SK-N-SH (cell line): Measurements from ENCODE around the gene WWTR1. TPM values are rescaled to one million over a fixed set of nuclear protein-coding genes. Genes with fewer than 3 reads are reported as not detected.

ENCODE experiments used
- CTCF ChIA-PET: fragments of 300-600, 350-600 bp; formaldehyde crosslinking; extraction: SDS; loops from one replicate; lab custom pipeline; 2021; lab: Yijun Ruan, JAX
- POLR2A ChIA-PET: fragments of 350-600 bp; sonication (Branson Sonifier 250); formaldehyde crosslinking; extraction: SDS; loops from one replicate; lab custom pipeline; 2020; ENCODE audit warnings: antibody characterized with exemption, inconsistent platforms; lab: Yijun Ruan, JAX
- DNase-seq: peaks from one replicate; pipeline ENCODE4 v3.0.0; 2012
- H2AFZ ChIP-seq: fragments of 200-600 bp; sonication (generic); 2 replicates; pipeline ENCODE4 v1.8.1; 2016; ENCODE audit warnings: antibody characterized with exemption, mild to moderate bottlenecking, low read depth
- H3F3A ChIP-seq: fragments of 200-600 bp; sonication (generic); replicated peaks from 2 replicates; pipeline ENCODE3; 2016; ENCODE audit warnings: antibody characterized with exemption, mild to moderate bottlenecking; ENCODE audit not compliant: insufficient read depth
- H3K27ac ChIP-seq, 2 experiments: fragments of 200-500 bp in 1 of 2; fragments of 200-600 bp in 1 of 2; sonication (Bioruptor generic) in 1 of 2; sonication (generic), shearing (Covaris generic) in 1 of 2; 2 replicates each; pipeline versions ENCODE4 v1.5.1 to v1.6.1; 2014 to 2016; ENCODE audit warnings: low read depth in 2 of 2, inconsistent platforms in 1 of 2, low read length in 1 of 2, mild to moderate bottlenecking in 1 of 2, mixed read lengths in 1 of 2
- H3K27me3 ChIP-seq: fragments of 200-600 bp; sonication (generic), shearing (Covaris generic); 2 replicates; pipeline ENCODE4 v1.6.1; 2016; ENCODE audit warnings: mixed run types; ENCODE audit not compliant: insufficient read depth
- H3K36me3 ChIP-seq, 2 experiments: fragments of 200-500 bp in 1 of 2; fragments of 200-600 bp in 1 of 2; sonication (Bioruptor generic) in 1 of 2; sonication (generic) in 1 of 2; replicated peaks in 1 of 2; 2 replicates each; pipeline versions ENCODE3 to v1.5.1; 2014 to 2016; ENCODE audit warnings: low read length in 1 of 2, mild to moderate bottlenecking in 1 of 2; ENCODE audit not compliant: insufficient read depth in 2 of 2, control insufficient read depth in 1 of 2
- H3K4me1 ChIP-seq, 2 experiments: fragments of 200-500 bp in 1 of 2; fragments of 200-600 bp in 1 of 2; sonication (Bioruptor generic) in 1 of 2; sonication (generic), shearing (Covaris generic) in 1 of 2; 2 replicates each; pipeline versions ENCODE4 v1.5.1 to v1.6.1; 2014 to 2016; ENCODE audit warnings: low read depth in 1 of 2, low read length in 1 of 2, mixed run types in 1 of 2; ENCODE audit not compliant: insufficient read depth in 2 of 2, control insufficient read depth in 1 of 2
- H3K4me2 ChIP-seq: fragments of 200-600 bp; sonication (generic), shearing (Covaris generic); 2 replicates; pipeline ENCODE4 v1.6.1; 2017; ENCODE audit warnings: mixed run types
- H3K4me3 ChIP-seq, 2 experiments: fragments of 200-500 bp in 1 of 2; fragments of 200-600 bp in 1 of 2; sonication (Bioruptor generic) in 1 of 2; sonication (generic), shearing (Covaris generic) in 1 of 2; 2 replicates each; pipeline versions ENCODE4 v1.5.1 to v1.8.1; 2014 to 2016; ENCODE audit warnings: low read depth in 2 of 2, inconsistent platforms in 1 of 2, low read length in 1 of 2, mild to moderate bottlenecking in 1 of 2, mixed read lengths in 1 of 2, moderate library complexity in 1 of 2
- H3K79me2 ChIP-seq: fragments of 200-600 bp; sonication (generic); 2 replicates; pipeline ENCODE4 v1.8.1; 2017; ENCODE audit warnings: mild to moderate bottlenecking; ENCODE audit not compliant: insufficient read depth
- H3K9ac ChIP-seq: fragments of 200-600 bp; sonication (generic); 2 replicates; pipeline ENCODE4 v1.6.1; 2017; ENCODE audit warnings: mixed run types
- H3K9me2 ChIP-seq: fragments of 200-600 bp; sonication (generic); 2 replicates; pipeline ENCODE4 v1.6.1; 2017; ENCODE audit warnings: mixed run types
- H3K9me3 ChIP-seq: fragments of 200-600 bp; sonication (generic); 2 replicates; pipeline ENCODE4 v1.6.1; 2017; ENCODE audit warnings: mixed run types, mild to moderate bottlenecking, moderate library complexity
- H4K20me1 ChIP-seq: fragments of 200-600 bp; sonication (generic); 2 replicates; pipeline ENCODE4 v1.6.1; 2017; ENCODE audit warnings: mild to moderate bottlenecking, mixed run types; ENCODE audit not compliant: insufficient read depth
- CTCF ChIP-seq: fragments of 200-600 bp; sonication (generic); IDR thresholded peaks from 2 replicates; pipeline ENCODE4 v1.6.1; 2017; ENCODE audit warnings: antibody characterized with exemption, mild to moderate bottlenecking, moderate library complexity
- FOXJ3 ChIP-seq: sonication (generic); formaldehyde crosslinking; IDR thresholded peaks from 2 replicates; pipeline ENCODE4 v1.5.1; 2020; ENCODE audit warnings: mild to moderate bottlenecking, missing genetic modification reagents
- JUND ChIP-seq: IDR thresholded peaks from 2 replicates; pipeline ENCODE4 v1.4.0; 2012
- MAX ChIP-seq: IDR thresholded peaks from 2 replicates; pipeline ENCODE4 v1.4.0; 2012; ENCODE audit warnings: low read depth
- NFIC ChIP-seq: IDR thresholded peaks from 2 replicates; pipeline ENCODE4 v1.4.0; 2012; ENCODE audit warnings: borderline replicate concordance
- NRF1 ChIP-seq: IDR thresholded peaks from 2 replicates; pipeline ENCODE4 v1.6.1; 2012; ENCODE audit warnings: low read depth, mild to moderate bottlenecking, low read length
- POLR2AphosphoS5 ChIP-seq: IDR thresholded peaks from 2 replicates; pipeline ENCODE4 v1.6.1; 2012; ENCODE audit warnings: low read depth, low read length
- RAD21 ChIP-seq: IDR thresholded peaks from 2 replicates; pipeline ENCODE4 v1.6.1; 2012; ENCODE audit warnings: mild to moderate bottlenecking, low read length
- REST ChIP-seq: IDR thresholded peaks from 2 replicates; pipeline ENCODE4 v1.6.1; 2012; ENCODE audit warnings: mild to moderate bottlenecking, low read depth, low read length, moderate library complexity
- SIN3A ChIP-seq: IDR thresholded peaks from 2 replicates; pipeline ENCODE4 v1.6.1; 2012; ENCODE audit warnings: low read depth, mild to moderate bottlenecking, low read length, moderate library complexity, borderline replicate concordance
- TAF1 ChIP-seq: IDR thresholded peaks from 2 replicates; pipeline ENCODE4 v1.6.1; 2012; ENCODE audit warnings: low read depth, mild to moderate bottlenecking, low read length, moderate library complexity, borderline replicate concordance
- TCF12 ChIP-seq: IDR thresholded peaks from 2 replicates; pipeline ENCODE4 v1.4.0; 2012
- YY1 ChIP-seq: IDR thresholded peaks from 2 replicates; pipeline ENCODE4 v1.4.0; 2012; ENCODE audit warnings: low read depth, mild to moderate bottlenecking
- WGBS: methylation state at CpG from one replicate; pipeline ENCODE4 v1.1.6; 2017; ENCODE audit warnings: low lambda C conversion rate; 5-methylcytosine and 5-hydroxymethylcytosine counted together
- polyA plus RNA-seq, 3 experiments: library from polyadenylated mRNA; depleted of rRNA; stranded (reverse); fragments of >200 nt; gene quantifications; 2 replicates each; pipeline ENCODE4 v1.2.3, GENCODE V29; 2012

WWTR1 gene
- polyA plus RNA-seq, 1 of the 3 experiments (the other 2 are of a cell fraction): 60.6 TPM

GRCh38 chr3:149547413-149547812, 110.4 kb downstream of the WWTR1 start:
- peak overlapping the region; percentile 64 for H3K4me2 ChIP-seq
- H2AFZ ChIP-seq: no peak overlapping the region
- no peaks in the 10 kb centered on the region for H4K20me1 ChIP-seq
- no peak for DNase-seq
- peaks cover 0 to 9% of the 10 kb centered on the region in 2 experiments for H3K36me3 ChIP-seq
- peaks cover 19 to 27% of the 10 kb centered on the region in 2 experiments; a peak in 3 of 4 replicates for H3K4me1 ChIP-seq
- peaks cover 56% of the 10 kb centered on the region for H3K79me2 ChIP-seq
- no peaks in the 10 kb centered on the region for H3K9me2 ChIP-seq
- peak overlapping the region; percentile 47; the same call in 1 of the 2 replicates for H3K9ac ChIP-seq
- 92% methylated on average over 9 of the region's 9 CpGs for WGBS
- no peaks in the 10 kb centered on the region for H3K9me3 ChIP-seq
- CTCF ChIA-PET: interaction anchor here (0.7 to 0.9 kb wide), 2 partner anchors 21 to 40 kb away, joined by 3 read pairs; no protein-coding TSS in a partner anchor
- H3K4me3 ChIP-seq: no peak overlapping the region
- peak overlapping the region; percentile 78 to 87 for H3K27ac ChIP-seq
- no peak for TF ChIP-seq NRF1
- no peak for TF ChIP-seq MAX
- no peak for TF ChIP-seq TCF12
- TF ChIP-seq JUND: no peak
- TF ChIP-seq CTCF: no peak
- no peak for TF ChIP-seq TAF1
- TF ChIP-seq REST: no peak
- no peak for TF ChIP-seq RAD21
- no peak for TF ChIP-seq POLR2AphosphoS5
- TF ChIP-seq SIN3A: no peak
- TF ChIP-seq YY1: no peak
- TF ChIP-seq NFIC: no peak
- TF ChIP-seq, all 33 proteins: peak for 0
- H3F3A ChIP-seq: peaks cover 16% of the 10 kb centered on the region
- POLR2A ChIA-PET: no interaction called here
- no peaks in the 10 kb centered on the region for H3K27me3 ChIP-seq

DNA sequence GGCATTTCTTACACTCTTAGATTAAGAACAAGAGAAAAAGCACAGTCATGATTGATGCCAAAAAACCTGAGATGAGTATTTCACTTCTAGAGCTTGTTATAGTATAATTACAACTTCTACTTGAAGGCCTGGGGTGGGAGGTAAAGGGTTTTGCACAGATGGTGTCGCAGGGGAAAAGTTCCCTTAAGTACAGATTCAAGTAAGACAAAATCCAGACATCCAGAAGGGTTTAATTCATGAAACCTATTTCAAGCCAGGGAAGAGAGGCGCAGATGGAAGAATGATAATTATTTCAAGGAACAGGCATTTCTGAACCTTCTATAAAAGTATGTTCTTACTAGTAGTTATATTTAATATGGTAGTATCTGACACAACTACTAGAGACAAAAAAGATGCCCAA, 112.8 kb downstream of the WWTR1 start:
- Histone ChIP-seq H3K9me3 (no peaks in the 10 kb centered on the region), H3K4me2 (no peak overlapping the region), H3K79me2 (peaks cover 36% of the 10 kb centered on the region), H3K4me3 (no peak overlapping the region), H3K9ac (no peak overlapping the region), H3K36me3 (peaks cover 9 to 10% of the 10 kb centered on the region in 2 experiments), H4K20me1 (no peaks in the 10 kb centered on the region), H3K4me1 (peaks cover 24 to 44% of the 10 kb centered on the region in 2 experiments), H3K27ac (peak overlapping the region in 1 of 2 experiments; percentile 70; a peak in 2 of 4 replicates), H3F3A (peaks cover 39% of the 10 kb centered on the region), H3K9me2 (no peaks in the 10 kb centered on the region), H3K27me3 (no peaks in the 10 kb centered on the region), H2AFZ (no peak overlapping the region)
- TF ChIP-seq FOXJ3 (no peak), TCF12 (peak; percentile 63; the same call in 1 of the 2 replicates)
- POLR2A ChIA-PET: no interaction called here
- CTCF ChIA-PET: interaction anchor here (1.1 to 2.3 kb wide), 2 partner anchors 14 to 172 kb away, joined by 3 to 8 read pairs; no protein-coding TSS in a partner anchor
- 69% methylated on average over 2 of the region's 2 CpGs for WGBS
- DNase-seq: no peak
